HG03442 (cell line): ENCODE results near the gene PPP6R3.
"Not testable (repeated sequence)": the region's sequence is repeated elsewhere in the genome, so short reads cannot be mapped to it uniquely, and the experiment has no call there.

Experiments
- ATAC-seq: cut with Tn5 transposase; IDR thresholded peaks from one replicate; pipeline ENCODE4 v1.9.1; 2021; ENCODE audit warnings: mild to moderate bottlenecking, moderate library complexity; ENCODE audit not compliant: unreplicated experiment

Gene PPP6R3

GRCh38 chr11:68436162-68436888, 24.2 kb upstream of the PPP6R3 start:
- no peak for ATAC-seq

DNA sequence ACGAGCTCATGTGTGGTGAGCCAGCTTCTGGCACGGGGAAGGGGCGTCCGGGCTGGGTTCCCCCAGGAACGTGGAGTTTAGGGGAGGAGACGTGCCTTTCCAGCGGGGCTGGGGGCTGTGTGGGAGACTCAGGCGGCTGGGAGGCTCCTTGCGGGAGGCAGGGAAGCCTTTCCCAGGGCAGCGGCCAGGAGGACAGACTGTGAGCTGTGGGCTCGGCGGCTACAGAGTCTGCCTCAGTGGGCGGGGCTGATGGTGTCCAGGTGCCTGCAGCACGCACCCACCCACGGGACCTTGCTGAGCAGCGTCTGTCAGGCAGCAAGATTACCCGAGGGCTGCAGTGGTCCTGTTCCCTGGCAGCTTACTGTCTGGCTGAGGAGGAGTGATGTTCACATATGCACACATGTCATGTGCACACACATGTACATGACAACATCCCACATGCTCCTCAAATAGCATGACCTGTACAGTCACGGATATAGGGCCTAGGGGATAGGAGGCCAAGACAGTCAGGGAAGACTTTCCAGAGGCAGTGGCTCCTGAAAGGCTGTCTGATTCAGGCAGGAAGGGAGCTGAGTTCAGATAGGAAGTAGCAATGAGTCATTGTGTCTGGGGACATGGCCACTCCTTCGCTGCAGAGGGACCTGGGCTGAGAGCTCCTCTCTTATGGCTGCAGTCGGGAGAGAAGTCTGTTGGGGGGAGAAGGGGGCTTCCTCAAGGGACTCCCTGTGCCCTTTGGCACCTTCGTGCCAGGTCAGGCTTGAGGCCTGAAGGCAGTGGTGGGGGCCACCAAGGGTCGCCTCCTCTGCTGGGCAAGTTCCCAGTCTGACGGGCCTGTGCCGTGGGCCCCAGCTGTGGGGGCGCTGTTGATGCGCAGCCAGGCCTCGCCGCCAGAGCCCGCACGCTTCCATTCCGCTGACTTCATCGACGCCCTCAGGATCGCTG, 23.3 kb upstream of the PPP6R3 start:
- no peak for ATAC-seq

GRCh38 chr11:68437927-68438657, 22.5 kb upstream of the PPP6R3 start:
- ATAC-seq = no peak

- ATAC-seq = no peak
Observed at GRCh38 chr11:68438658-68439259, 21.8 kb upstream of the PPP6R3 start.

DNA sequence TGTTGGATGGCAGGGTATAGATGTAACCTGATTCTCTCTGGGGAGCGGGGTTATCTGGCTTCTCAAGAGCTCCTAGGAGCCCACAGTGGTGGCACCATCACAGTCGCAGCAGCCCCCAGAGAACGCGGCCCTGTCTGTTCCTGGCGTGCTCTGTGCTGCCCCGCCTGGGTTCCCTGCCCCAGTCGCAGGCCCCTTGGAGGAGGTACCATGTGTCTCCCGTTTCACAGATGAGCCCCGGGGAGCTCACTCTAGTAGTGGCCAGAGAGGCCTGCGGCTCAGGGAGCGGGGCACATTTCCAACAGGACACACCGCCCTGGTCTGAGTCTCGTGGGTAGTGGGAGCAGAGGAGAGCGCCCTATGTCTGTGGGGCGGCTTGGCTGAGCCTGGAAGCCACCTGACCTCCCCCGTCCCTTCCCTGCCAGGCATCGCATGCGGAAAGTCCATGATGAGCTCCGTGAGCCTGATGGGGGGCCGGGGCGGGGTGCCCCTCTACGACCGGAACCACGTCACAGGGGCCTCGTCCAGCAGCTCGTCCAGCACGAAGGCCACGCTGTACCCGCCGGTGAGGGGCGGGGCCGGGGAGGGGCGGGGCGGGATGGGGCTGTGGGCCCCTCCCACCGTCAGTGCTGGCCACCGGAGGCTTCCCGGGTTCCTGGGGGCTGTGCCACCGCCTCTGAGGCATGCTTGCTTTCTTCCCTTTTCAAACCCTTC, 21.0 kb upstream of the PPP6R3 start:
- no peak for ATAC-seq

DNA sequence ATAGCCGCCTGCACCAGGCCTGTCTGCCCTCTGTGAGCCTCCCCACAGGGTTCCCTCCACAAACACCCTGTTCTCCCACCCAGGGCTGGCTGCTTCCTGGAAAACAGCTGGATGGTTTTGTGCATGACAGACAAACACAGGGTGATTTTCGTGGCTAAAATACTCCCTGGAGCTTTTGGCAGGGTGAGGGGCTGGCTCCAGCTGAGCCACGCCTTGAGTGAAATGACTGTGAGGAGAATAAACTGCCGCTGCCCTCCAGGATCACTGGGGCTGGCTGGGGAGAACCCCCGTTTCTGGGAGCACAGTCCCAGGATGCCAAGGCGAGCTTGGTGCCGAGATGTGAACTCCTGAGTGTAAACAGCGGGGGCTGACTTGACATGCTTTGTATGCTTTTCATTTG, 20.3 kb upstream of the PPP6R3 start:
- ATAC-seq = no peak

- ATAC-seq = no peak
Observed at GRCh38 chr11:68441466-68442230, 18.9 kb upstream of the PPP6R3 start.

DNA sequence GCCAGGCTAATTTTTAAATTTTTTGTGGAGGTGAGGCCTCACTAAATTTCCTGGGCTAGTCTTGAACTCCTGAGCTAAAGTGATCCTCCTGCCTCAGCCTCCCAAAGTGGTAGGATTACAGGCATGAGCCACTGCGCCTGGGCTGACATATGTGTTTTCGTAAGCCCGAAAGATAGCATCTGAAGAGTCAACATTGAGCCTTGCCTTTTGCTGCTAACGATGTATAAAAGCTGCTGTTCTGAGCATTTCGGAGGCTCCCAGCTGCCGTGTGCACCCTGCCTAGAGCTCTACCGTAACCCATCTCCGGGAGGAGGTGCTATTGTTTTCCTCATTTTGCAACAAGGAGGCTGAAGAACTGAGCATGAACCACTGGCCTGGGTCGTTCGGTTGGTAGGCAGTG, 18.1 kb upstream of the PPP6R3 start:
- ATAC-seq = no peak

- ATAC-seq = no peak
Observed at GRCh38 chr11:68444566-68444965, 16.0 kb upstream of the PPP6R3 start.

- no peak for ATAC-seq
Observed at GRCh38 chr11:68445531-68446035, 15.0 kb upstream of the PPP6R3 start.

DNA sequence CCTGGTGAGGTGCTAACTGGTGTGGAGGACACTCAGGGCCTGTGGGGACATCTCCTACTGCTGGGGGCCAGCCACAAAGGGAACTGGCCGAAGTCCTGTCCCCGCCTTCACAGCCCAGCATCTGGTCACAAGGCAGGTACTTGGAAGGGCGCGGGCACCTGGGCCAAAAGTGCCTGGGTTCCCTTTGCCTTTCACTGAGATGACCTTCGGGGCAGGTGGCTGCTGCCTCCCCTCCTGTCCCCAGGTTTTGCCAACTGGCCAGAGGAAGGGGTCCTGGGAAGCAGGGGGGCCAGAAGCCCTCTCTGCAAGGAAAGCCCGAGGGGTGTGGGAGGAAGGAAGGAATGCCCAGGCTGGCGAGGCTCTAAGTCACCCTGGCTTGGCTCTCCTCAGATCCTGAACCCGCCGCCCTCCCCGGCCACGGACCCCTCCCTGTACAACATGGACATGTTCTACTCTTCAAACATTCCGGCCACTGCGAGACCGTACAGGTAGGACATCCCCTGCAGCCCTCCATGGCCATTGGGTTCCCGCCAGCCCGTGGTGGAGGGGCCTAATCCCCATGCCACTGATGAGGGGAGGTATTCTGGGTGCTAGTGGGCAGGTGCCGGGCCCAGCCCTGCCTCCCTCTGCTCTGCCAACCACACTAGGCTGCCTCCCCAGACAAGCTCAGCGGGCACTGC, 14.4 kb upstream of the PPP6R3 start:
- ATAC-seq = no peak

DNA sequence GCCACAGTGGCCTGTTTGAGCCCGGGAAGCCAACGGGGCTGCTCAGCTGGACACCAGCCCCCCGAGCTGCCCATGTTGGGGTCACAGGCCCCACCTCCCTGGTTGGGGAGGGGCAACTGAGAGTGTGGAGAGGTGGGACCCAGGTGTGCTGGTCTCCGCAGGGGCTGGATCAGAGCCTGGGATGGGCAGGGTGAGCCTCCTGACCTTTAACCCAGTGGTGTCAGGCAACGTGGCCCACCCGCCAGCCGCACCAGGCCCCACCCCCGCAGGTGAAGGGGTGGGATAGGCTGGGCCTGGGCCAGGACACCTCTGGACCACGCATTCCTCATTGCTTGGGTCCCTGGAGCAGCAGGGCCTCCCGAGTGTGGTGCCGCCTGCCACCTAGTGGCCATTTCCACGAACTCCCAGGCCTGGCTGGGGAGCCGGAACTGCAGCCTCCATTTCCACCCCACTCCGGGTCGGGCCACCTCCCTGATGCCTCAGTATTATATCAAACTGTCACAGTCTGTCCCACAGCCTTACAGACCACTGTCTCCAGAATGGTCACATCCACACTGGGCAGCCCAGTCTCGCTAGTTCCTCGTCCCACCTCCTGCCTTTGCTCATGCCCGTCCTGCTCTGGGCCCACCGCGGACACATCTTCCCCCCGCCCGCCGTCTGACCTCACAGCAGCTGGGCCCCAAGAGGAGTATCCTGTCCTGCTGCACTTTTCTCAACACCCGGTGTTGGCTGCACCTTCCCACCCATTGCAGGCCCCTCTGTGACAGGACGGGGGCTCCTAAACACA, 13.3 kb upstream of the PPP6R3 start:
- ATAC-seq = no peak

GRCh38 chr11:68447914-68448313, 12.6 kb upstream of the PPP6R3 start:
- ATAC-seq = not testable (repeated sequence)

DNA sequence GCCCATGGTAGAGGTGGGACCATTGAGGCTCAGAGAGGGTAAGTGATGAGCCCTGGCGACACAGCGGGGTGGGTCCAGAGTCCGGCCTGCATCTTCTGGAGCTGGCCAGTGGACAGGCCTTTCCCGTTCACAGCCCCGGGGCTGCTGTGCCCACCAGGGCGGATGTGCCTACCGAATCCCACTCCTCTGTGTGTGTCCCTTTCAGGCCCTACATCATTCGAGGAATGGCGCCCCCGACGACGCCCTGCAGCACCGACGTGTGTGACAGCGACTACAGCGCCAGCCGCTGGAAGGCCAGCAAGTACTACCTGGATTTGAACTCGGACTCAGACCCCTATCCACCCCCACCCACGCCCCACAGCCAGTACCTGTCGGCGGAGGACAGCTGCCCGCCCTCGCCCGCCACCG, 11.9 kb upstream of the PPP6R3 start:
- ATAC-seq = no peak

DNA sequence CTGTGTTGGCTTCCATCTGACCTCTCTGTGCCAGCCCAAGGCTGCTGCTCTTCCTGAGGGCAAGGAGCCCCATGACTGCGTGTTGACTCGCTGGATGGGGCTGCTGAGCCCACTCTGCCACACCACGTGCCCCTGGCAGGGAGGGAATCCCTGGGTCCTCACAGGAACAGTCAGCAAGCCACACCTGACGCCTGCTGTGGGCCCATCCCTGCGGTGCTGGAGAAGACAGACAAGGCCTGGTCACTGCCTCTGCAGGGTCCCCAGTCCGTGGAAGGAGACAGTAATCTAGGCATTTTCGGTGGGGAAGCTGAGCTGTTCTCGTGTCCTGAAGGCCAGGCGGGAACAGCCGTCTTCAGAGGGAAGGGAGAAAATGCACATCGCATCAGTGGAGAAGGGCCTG, 10.6 kb upstream of the PPP6R3 start:
- no peak for ATAC-seq

- no peak for ATAC-seq
Observed at GRCh38 chr11:68450711-68451110, 9.8 kb upstream of the PPP6R3 start.

DNA sequence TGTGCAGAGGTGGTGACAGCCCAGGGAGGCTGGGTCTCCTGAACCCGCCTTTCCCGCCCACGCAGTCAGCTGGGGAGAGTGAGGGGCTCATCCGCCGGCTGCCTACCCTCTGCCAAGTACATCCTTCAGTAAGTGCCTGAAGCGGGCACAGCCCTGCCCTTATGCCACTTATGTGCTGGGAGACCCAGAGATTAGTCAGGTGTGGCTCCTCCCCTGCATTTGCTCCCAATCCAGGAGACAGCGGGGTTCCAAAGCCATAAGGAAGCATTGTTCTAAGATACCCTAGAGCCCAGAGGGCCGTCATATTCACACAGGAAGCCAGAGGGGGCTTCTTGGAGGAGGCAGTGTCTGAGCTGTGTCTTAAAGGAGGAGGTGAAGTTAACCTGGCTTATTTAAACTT, 5.8 kb upstream of the PPP6R3 start:
- no peak for ATAC-seq

DNA sequence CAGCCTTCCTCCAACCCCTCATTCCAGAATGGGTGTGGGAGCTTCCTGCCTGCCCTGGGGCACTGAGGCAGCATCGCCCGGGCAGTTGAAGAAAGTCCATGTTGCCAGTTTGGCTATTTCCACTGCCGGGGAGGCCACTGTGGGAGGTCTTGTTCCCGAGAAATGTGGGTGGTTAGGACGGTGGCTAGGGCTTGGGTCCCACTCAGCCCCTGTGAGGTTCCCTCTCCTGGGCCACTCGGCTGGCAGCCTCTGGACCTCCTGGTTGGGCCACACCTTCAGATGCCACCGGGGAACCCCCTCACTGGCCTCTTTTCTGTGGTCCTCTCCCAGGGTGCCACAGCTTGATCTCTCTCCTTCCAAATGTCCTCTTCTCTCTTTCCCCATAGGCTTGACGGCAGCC, 5.1 kb upstream of the PPP6R3 start:
- ATAC-seq = no peak
